Psoas muscle (tissue), 8 donors: ENCODE data around the gene CDK5RAP2. TPM values are rescaled to one million over a fixed set of nuclear protein-coding genes. Genes with fewer than 3 reads are reported as not detected.

Experiments used
- ATAC-seq, 4 donors: fragments of 200-7000 bp; cut with Tn5 transposase; one replicate each; pipeline ENCODE4 v1.9.1; 2020; ENCODE audit warnings: moderate library complexity in 3 of 4, mild to moderate bottlenecking in 2 of 4
- DNase-seq, 2 donors: peaks; one replicate each; pipeline ENCODE4 v3.0.0-alpha.2; 2020
- H3K27ac ChIP-seq: fragments of 200-600 bp; one replicate; pipeline ENCODE4 v1.8.0; 2022
- H3K27me3 ChIP-seq, 3 donors: fragments of 200-600 bp in 1 of 3; one replicate each; pipeline versions ENCODE4 v1.6.1 to v1.8.0; 2013 to 2022; ENCODE audit warnings: low read length in 2 of 3, mild to moderate bottlenecking in 2 of 3, moderate library complexity in 1 of 3; ENCODE audit not compliant: insufficient read depth in 3 of 3
- H3K36me3 ChIP-seq, 2 donors: fragments of 200-600 bp in 1 of 2; one replicate each; pipeline versions ENCODE4 v1.6.1 to v1.8.0; 2013 to 2022; ENCODE audit warnings: low read depth in 1 of 2, mild to moderate bottlenecking in 1 of 2, moderate library complexity in 1 of 2; ENCODE audit not compliant: insufficient read depth in 1 of 2
- H3K4me1 ChIP-seq: fragments of 200-600 bp; one replicate; pipeline ENCODE4 v1.8.0; 2022
- H3K4me3 ChIP-seq: fragments of 200-600 bp; one replicate; pipeline ENCODE4 v1.8.0; 2022; ENCODE audit warnings: mild to moderate bottlenecking
- H3K9me3 ChIP-seq: fragments of 200-600 bp; one replicate; pipeline ENCODE4 v1.8.0; 2022
- CTCF ChIP-seq: fragments of 200-600 bp; IDR thresholded peaks from one replicate; pipeline ENCODE4 v1.8.0; 2022; ENCODE audit warnings: antibody characterized with exemption
- WGBS, 3 donors: extraction: QIAGEN DNeasy Blood & Tissue Kit; methylation state at CpG; one replicate each; pipeline versions ENCODE4 v1.1.6 to v1.1.7; 2013; 5-methylcytosine and 5-hydroxymethylcytosine counted together
- intact Hi-C, 2 donors: fragments of 100-400 bp; cut with DNase I; formaldehyde crosslinking; loops; one replicate each; pipeline versions ENCODE4 v1.11.0 to v1.14.2; 2022
- polyA plus RNA-seq, 3 donors: library from polyadenylated mRNA; stranded (reverse); fragments of 200-250 nt; gene quantifications; one replicate each; pipeline ENCODE4 v1.2.3, GENCODE V29; 2013
- total RNA-seq, 4 donors: library from RNA; stranded (reverse); fragmentation: NEBNext Ultra II Directional in 2 of 4; extraction: Animal tissue kit (Norgen Biotek cat#: 25700) in 2 of 4; gene quantifications; one replicate each; pipeline versions ENCODE4 v1.2.1 to v1.2.4, GENCODE V29; 2021 to 2023
- donor health status: healthy with polysubstance abuse.
- donor health status: DM: no; HTN: no; CAD: no; lungs with moderate emphysema.
- donor health status: Bipolar disorder and iron deficiency.
- donor health status: healthy.
- donor health status: DM: yes; HTN: yes; CAD: no.
- donor health status: DM: no; HTN: no; CAD: no.
- donor health status: DM: no; HTN: no; CAD: no.
- donor health status: DM: yes; HTN: yes; CAD: no.

Gene CDK5RAP2
- total and polyA plus RNA-seq, 7 donors: 26.0 to 95.1 (median 60.3) TPM

- no peak for TF ChIP-seq CTCF
- no peaks in the 10 kb centered on the region for H3K27me3 ChIP-seq
- H3K4me1 ChIP-seq: peaks cover 20% of the 10 kb centered on the region
- no peak overlapping the region for H3K4me3 ChIP-seq
- ATAC-seq (peak; percentile 69 to 88 (median 79)), DNase-seq (no peak)
- H3K9me3 ChIP-seq: no peaks in the 10 kb centered on the region
- peaks cover 6 to 59% of the 10 kb centered on the region in 2 donors for H3K36me3 ChIP-seq
- peak overlapping the region; percentile 27 for H3K27ac ChIP-seq
- intact Hi-C loops: no loop called here
- 52 to 65% (median 62%) methylated on average over 4 of the region's 4 CpGs for WGBS, 3 donors
These were observed 167.5 kb downstream of the CDK5RAP2 start for GRCh38 chr9:120412425-120412951.

- intact Hi-C loops: no loop called here
- 58 to 76% (median 66%) methylated on average over 5 of the region's 5 CpGs for WGBS, 3 donors
- Histone ChIP-seq H3K27ac (peak overlapping the region; percentile 27), H3K9me3 (no peaks in the 10 kb centered on the region), H3K27me3 (no peaks in the 10 kb centered on the region), H3K4me1 (peaks cover 20% of the 10 kb centered on the region), H3K36me3 (peaks cover 6 to 64% of the 10 kb centered on the region in 2 donors), H3K4me3 (no peak overlapping the region)
- ATAC-seq (no peak), DNase-seq (no peak)
- no peak for TF ChIP-seq CTCF
These were observed 168.0 kb downstream of the CDK5RAP2 start for GRCh38 chr9:120411862-120412424.

- intact Hi-C loops: no loop called here
- no peaks in the 10 kb centered on the region for H3K9me3 ChIP-seq
- ATAC-seq (peak in 2 of 4 donors; percentile 56 to 62), DNase-seq (no peak)
- peak overlapping the region; percentile 27 for H3K27ac ChIP-seq
- no peaks in the 10 kb centered on the region for H3K27me3 ChIP-seq
- no peak overlapping the region for H3K4me3 ChIP-seq
- peaks cover 20% of the 10 kb centered on the region for H3K4me1 ChIP-seq
- no peak for TF ChIP-seq CTCF
- WGBS, 3 donors: 22 to 48% (median 41%) methylated on average over 3 of the region's 3 CpGs
- peaks cover 6 to 73% of the 10 kb centered on the region in 2 donors for H3K36me3 ChIP-seq
These were observed 169.0 kb downstream of the CDK5RAP2 start for GRCh38 chr9:120410925-120411501.

GRCh38 chr9:120408680-120409258 is 171.2 kb downstream of the CDK5RAP2 start:
- intact Hi-C loops: no loop called here
- Histone ChIP-seq H3K4me1 (peaks cover 20% of the 10 kb centered on the region), H3K4me3 (no peak overlapping the region), H3K27ac (no peak overlapping the region), H3K9me3 (no peaks in the 10 kb centered on the region), H3K27me3 (no peaks in the 10 kb centered on the region), H3K36me3 (peaks cover 10 to 72% of the 10 kb centered on the region in 2 donors)
- DNase-seq (no peak), ATAC-seq (no peak)
- TF ChIP-seq CTCF: no peak
- 96 to 97% (median 96%) methylated on average over 14 of the region's 14 CpGs for WGBS, 3 donors
